GM21825 (cell line): Measurements from ENCODE around the gene TCF12.
"Not testable (repeated sequence)": the region's sequence is repeated elsewhere in the genome, so short reads cannot be mapped to it uniquely, and the experiment has no call there.

Experiments
- ATAC-seq: cut with Tn5 transposase; IDR thresholded peaks from one replicate; pipeline ENCODE4 v1.9.1; 2021; ENCODE audit warnings: mild to moderate bottlenecking, moderate library complexity; ENCODE audit not compliant: unreplicated experiment

Gene TCF12

DNA sequence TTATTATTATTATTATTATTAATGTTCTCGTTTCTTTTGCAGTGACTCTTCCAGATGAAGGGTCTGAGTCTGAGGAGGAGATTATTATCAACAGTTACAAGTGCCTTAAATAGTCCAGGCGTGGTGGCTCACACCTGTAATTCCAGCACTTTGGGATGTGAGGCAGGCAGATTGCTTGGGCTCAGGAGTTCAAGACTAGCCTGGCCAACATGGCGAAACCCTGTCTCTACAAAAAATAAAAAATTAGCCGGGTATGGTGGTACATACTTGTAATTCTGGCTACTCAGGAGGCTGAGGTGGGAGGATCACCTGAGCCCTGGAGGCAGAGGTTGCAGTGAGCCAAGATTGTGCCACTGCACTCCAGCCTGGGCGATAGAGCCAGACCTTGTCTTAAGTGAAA, 96.5 kb downstream of the TCF12 start:
- not testable (repeated sequence) for ATAC-seq

DNA sequence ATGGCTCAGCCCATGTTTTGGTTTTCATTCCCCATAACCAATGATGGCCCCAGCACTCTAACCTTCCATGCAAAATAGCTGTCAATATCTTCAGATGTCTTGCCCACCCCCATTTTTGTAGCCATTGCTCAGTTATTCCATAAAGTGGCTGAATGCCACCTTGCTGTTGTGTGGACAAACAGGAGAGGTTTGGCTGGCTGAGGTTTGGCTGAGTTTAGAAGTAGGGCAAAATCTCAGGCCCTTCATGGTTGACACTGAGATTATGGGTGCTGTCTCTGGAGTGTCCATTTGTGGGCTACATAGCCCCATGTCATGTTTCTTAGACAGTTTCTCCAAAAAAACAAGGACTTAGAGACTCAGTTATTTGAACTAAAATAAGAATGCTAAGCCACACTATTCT, 96.9 kb downstream of the TCF12 start:
- no peak for ATAC-seq

GRCh38 chr15:57015897-57016296, 97.5 kb downstream of the TCF12 start:
- no peak for ATAC-seq

DNA sequence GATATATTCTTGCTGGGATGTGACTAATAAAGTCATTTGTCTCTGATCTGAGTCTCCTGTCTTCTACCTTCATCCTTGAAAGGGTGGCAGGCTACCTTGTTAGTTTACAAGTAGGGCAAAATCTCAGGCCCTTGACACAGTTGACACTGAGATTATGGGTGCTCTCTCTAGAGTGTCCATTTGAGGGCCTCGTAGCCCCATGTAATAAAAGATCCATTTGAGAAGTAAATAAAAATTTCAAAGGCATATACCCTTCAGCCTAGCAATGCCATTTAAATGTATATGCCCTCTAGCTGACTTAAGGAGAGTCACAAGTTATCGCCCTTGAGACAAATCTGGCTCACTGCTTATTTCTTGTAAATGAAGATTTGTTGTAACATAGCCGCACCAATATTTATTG, 98.6 kb downstream of the TCF12 start:
- no peak for ATAC-seq

GRCh38 chr15:57018151-57018550, 99.7 kb downstream of the TCF12 start:
- no peak for ATAC-seq

DNA sequence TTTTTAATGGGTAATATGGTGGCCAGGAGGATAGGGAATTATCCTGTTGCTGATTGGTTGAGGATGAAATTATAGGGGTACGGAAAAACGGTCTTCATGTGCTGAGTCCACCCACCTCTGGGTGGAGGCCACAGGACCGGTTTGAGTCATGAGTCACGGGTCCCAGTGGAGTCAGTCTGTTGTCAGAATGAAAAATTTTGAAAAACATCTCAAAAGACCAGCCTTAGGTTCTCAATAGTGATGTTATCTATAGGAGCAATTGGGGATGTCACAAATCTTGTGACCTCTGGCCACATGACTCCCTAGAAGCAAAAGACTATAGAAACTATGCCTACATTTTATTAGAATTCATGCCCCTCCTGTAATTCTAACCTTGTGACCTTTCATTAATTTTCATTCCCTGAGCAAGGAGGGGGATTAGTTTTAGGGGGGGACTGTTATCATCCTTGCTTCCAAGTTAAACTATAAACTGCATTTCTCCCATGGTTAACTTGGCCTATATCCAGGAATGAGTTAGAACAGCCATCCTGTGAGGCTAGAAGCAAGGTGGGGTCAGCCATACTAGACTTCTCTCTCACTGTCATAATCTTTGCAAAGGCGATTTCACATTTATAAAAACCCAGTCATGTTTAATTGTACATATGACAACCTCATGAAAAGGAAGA, 101.2 kb downstream of the TCF12 start:
- no peak for ATAC-seq

- ATAC-seq = no peak
Observed at GRCh38 chr15:57025264-57025926, 107.0 kb downstream of the TCF12 start.

DNA sequence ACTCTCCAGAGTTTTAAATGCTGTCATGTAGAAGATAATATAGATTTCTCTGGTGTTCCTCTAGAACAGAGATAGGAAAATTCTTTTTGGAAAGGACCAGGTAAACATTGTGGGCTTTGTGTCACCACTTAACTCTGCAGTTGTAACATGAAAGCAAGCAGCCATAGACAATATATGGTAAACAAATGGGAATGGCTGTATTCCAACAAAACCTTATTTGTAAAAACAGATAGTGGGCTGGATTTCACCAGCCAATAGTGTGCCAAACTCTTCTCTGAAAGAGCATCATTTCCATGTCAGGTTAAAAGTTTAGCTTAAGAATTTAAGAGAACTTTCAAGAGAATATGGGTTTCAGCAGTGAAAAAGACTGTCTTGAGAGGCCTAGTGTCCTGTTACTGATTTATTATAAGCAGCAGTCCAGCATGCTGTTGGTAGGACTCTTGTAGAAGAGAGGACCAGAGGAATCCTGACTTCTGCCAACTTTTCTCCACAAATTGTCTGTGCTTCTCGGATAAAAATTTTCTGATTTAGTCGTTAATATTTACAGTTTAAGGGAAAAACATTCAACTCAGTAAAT, 107.7 kb downstream of the TCF12 start:
- no peak for ATAC-seq

DNA sequence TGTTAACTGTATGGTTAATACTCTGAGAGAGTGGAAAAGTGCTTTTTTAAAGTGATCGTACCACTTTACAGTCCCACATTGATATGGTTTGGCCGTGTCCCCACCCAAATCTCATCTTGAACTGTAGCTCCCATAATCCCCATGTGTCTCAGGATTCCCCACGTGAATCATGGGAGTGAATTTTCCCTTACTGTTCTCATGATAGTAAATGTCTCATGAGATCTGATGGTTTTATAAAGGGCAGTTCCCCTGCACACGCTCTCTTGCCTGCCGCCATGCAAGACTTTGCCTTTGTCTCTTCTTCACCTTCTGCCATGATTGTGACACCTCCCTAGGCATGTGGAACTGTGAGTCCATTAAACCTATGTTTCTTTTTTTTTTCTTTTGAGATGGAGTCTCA, 109.2 kb downstream of the TCF12 start:
- ATAC-seq = no peak

- no peak for ATAC-seq
Observed at GRCh38 chr15:57028176-57028575, 109.7 kb downstream of the TCF12 start.

- ATAC-seq = no peak
Observed at GRCh38 chr15:57030011-57030410, 111.6 kb downstream of the TCF12 start.

- no peak for ATAC-seq
Observed at GRCh38 chr15:57031082-57031481, 112.6 kb downstream of the TCF12 start.

GRCh38 chr15:57031605-57032004, 113.2 kb downstream of the TCF12 start:
- no peak for ATAC-seq

GRCh38 chr15:57032338-57032737, 113.9 kb downstream of the TCF12 start:
- no peak for ATAC-seq

DNA sequence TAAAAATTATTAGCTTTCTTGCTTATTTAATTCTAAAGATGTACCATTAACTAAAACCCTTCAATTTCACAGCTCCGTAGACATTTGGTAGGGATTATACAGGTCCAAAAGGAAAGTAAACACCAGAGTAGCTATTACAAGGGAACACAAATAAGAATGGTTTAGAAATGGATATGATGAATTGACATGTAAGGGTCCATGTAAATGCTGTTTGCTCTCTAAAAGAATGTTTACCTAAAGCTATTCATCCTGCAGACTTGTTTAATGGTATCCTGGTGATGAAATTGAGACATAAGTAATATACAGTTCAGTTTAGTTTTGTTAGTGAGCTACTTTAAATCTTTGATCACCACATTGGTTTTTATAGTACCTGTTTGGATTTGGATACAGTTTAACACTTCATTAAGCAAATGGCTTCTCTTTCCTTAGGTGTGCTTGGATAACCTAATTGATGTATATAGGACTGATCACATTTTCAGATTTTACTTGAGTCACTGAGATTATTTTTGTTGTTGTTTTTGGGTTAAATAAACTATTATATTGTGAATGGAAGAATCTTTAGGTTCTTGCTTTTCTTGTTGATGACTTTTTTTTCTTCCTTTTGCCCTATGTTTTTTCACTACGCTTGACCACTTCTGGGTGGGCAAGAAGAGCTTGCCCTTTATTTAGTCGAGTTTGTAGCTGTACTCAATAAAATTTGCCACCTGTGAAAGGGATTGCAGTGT, 115.4 kb downstream of the TCF12 start:
- ATAC-seq = no peak

GRCh38 chr15:57034613-57035012, 116.2 kb downstream of the TCF12 start:
- ATAC-seq = no peak

- ATAC-seq = no peak
Observed at GRCh38 chr15:57035664-57036063, 117.2 kb downstream of the TCF12 start.

DNA sequence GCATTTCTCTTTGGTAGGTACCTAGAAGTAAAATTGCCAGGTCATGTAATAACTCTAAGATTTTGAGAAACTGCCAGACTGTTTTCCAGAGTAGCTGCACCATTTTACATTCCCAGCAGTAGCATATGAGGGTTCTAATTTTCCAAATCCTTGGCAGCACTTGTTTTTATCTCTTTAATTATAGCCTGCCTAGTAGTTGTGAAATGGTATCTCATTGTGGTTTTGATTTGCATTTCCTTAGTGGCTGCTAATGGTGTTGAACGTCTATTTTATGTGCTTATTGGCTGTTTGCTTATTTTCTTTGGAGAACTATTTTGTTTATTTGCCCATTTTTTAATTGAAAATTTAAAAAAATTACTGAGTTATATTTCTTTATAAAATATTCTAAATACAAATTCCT, 117.9 kb downstream of the TCF12 start:
- ATAC-seq = no peak

DNA sequence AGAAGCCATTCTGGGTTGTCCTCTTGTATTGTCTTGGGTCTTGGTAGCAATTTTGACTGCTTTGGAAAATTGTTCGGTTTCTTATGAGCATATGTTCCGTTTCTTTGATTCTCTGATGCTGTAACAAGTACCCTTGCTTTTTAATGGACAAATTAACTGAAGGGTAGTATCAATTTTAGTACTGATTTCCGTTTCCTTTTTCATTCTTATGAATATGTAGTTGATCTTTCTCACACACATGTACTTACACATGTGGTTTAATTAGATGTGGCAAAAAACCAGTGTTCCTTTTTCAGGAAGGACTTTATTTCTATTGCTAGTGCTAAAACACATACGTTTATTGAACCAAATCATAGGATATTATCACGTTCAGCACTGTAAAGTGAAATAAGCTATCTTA, 119.1 kb downstream of the TCF12 start:
- ATAC-seq = no peak

- no peak for ATAC-seq
Observed at GRCh38 chr15:57038040-57038439, 119.6 kb downstream of the TCF12 start.

DNA sequence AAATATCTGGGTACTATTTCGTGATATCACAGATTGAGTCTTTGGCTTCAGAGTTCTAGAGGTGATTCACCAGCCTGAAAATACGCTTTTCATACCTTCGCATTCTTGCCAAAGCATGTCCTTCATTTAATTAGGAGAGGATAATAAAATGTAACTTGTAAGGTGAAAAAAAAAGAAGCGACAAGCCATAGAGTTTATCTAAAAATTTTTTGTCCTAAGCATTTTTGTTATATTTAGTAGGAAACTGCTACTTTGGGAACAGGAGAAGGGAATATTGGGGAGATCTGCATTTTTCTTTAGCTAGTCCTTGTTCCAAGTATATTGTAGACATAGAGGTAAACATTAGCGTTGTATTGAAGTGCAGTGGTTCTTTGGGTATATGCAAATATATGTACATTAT, 120.1 kb downstream of the TCF12 start:
- ATAC-seq = no peak

GRCh38 chr15:57041416-57041815, 123.0 kb downstream of the TCF12 start:
- no peak for ATAC-seq
